Measurements from ENCODE around the gene GNG13. TPM values are rescaled to one million over a fixed set of nuclear protein-coding genes. Genes with fewer than 3 reads are reported as not detected.

GNG13 gene
- total and polyA plus RNA-seq, 9 of the 15 experiments (the other 6 are each of a cell fraction or from before 2014, with no cell fraction given): not detected

DNA sequence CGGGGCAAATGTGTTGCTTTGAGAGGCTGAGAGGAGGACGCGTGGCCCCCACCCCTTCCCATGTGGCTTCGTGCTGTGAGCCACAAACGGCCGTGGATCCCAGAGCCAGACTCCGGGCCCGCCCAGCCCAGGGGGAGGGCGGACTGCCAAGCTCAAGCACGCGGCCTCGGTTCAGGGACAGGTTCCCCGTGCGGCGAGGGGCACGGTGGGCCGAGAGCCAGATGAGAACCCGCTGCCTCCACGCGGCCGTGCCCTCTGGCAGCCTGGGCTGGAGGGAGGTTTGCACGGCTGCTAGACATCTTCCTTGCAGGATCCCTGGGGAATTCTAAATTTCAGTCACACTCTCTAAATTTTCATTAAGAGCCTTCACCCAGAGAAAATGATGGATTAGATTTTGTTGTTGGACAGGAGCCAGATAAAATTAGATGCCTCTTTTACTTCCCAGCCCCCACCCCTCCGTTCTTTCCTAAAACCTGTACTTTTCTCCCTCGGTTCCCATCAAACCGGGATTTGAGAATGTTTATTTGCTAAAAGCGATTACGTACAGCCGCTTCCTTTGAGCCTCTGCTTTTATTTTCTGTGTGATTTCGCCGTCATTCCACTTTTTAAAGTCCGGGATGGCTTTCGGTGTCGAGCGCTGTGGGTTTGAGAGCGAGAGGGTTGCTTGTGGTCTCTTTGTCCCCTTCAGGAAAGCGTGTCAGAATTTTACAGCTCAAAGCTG, 25.0 kb upstream of the GNG13 start:
- WGBS (ENCODE audit: insufficient coverage, low coverage, missing lambda C conversion rate): 8% methylated on average over 30 of the region's 36 CpGs
- CTCF ChIA-PET (ENCODE audit: low intra/inter-chr PET ratio): no interaction called here
- Histone ChIP-seq H2AFZ (ENCODE audit: low read depth, low read length) (no peak overlapping the region), H3K27ac (ENCODE audit: extremely low read depth, low read depth, low read length) (no peak overlapping the region), H3K9me3 (replicated peaks; ENCODE audit: control insufficient read depth, insufficient read depth, low read depth, low read length) (no peaks in the 10 kb centered on the region), H3K27me3 (ENCODE audit: control insufficient read depth in 2 of 2, insufficient read depth in 2 of 2, low read length in 2 of 2) (peaks cover 71 to 97% of the 10 kb centered on the region in 2 experiments; a peak in 4 of 5 replicates), H3K36me3 (ENCODE audit: control insufficient read depth, insufficient read depth, low read length) (no peaks in the 10 kb centered on the region), H4K20me1 (replicated peaks; ENCODE audit: control insufficient read depth, insufficient read depth, low read length) (no peaks in the 10 kb centered on the region), H3K4me3 (no peak overlapping the region), H3K9ac (ENCODE audit: insufficient read depth in 1 of 2, low read depth in 2 of 2, low read length in 2 of 2) (no peak overlapping the region), H3K4me2 (ENCODE audit: insufficient read depth, low read length) (no peak overlapping the region), H3K4me1 (replicated peaks in 1 of 2; ENCODE audit: control insufficient read depth in 2 of 2, insufficient read depth in 2 of 2, low read length in 2 of 2) (peaks cover 0 to 34% of the 10 kb centered on the region in 2 experiments; a peak in 2 of 5 replicates), H3K9me1 (ENCODE audit: control insufficient read depth, insufficient read depth, low read length) (no peaks in the 10 kb centered on the region), H3K79me2 (ENCODE audit: control insufficient read depth, insufficient read depth, low read length) (no peaks in the 10 kb centered on the region)
- intact Hi-C loops (cut with micrococcal nuclease) (no loop called here), in situ Hi-C loops (cut with MboI) (no loop called here)
- BruUV-seq (replicated peaks): no TSS peak
- ATAC-seq (no peak), FAIRE-seq (no peak), DNase-seq (ENCODE audit: extremely low read depth in 1 of 4, low spot score in 3 of 4) (no peak)
- POLR2A ChIA-PET: interaction anchor here (0.6 to 0.8 kb wide), 2 partner anchors 21 to 218 kb away, joined by 3 read pairs; no protein-coding TSS in a partner anchor
- TF ChIP-seq CBX2 (IDR thresholded peaks at IDR 0.05; ENCODE audit: insufficient read depth, low read length, poor library complexity, severe bottlenecking) (peak; percentile 45), DPF2 (IDR thresholded peaks at IDR 0.05) (no peak), MAX (CRISPR knock-in tag; IDR thresholded peaks at IDR 0.05) (0 out of 2 replicates have a peak, but pooled peaks have one; percentile 18), ESRRA (IDR thresholded peaks at IDR 0.05; ENCODE audit: borderline replicate concordance, low read depth) (no peak), NFIC (IDR thresholded peaks at IDR 0.05) (peak; percentile 52; the same call in 1 of the 2 replicates), ZNF23 (CRISPR knock-in tag; IDR thresholded peaks at IDR 0.05) (no peak), E2F4 (CRISPR knock-in tag; IDR thresholded peaks at IDR 0.05; ENCODE audit: low read depth) (no peak)
- TF ChIP-seq, protein P1, sequence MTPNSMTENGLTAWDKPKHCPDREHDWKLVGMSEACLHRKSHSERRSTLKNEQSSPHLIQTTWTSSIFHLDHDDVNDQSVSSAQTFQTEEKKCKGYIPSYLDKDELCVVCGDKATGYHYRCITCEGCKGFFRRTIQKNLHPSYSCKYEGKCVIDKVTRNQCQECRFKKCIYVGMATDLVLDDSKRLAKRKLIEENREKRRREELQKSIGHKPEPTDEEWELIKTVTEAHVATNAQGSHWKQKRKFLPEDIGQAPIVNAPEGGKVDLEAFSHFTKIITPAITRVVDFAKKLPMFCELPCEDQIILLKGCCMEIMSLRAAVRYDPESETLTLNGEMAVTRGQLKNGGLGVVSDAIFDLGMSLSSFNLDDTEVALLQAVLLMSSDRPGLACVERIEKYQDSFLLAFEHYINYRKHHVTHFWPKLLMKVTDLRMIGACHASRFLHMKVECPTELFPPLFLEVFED (CRISPR knock-in tag; conservative IDR thresholded peaks at IDR 0.05): no peak

All from K562 (cell line).